ENCODE data around the gene LSAMP.
A peak's percentile ranks its signal among the peaks of the same experiment; 100 is the strongest.

LSAMP gene

DNA sequence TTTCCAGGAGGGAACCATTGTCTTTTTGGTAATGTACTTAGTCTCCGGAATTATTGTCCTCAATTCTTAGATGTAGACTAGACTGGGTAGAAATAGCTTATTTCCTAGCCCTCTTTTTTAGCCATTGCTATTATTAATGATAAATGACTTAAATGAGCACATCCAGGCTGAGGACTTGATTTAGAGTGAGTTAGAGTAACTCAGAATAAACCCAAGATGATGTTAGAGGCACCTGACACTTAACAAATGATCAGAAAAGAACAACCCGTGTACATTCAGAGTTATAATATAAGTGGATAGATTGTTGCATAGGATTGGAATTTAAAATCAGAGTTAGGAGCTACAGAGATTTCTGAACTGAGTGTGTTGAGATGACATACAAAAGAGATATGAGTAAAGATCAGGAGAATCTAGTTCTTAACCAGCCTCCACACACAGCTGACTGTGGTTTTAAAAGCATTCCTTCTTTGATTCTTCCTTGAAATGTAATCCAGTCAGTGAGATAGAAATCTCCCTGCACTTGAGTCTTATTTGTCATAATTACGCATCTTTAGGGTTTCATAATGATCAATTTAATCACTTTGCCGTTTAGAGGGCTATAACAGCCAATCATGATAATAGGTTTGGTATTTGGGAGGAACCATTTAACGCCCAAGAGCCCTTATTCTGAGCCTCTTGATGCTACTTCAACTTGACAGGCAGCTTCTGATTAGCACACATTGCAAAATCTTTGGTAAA is 455.4 kb downstream of the LSAMP start:
- DNase-seq (ENCODE audit: insufficient read length, low spot score) (no peak), FAIRE-seq (no peak)

DNA sequence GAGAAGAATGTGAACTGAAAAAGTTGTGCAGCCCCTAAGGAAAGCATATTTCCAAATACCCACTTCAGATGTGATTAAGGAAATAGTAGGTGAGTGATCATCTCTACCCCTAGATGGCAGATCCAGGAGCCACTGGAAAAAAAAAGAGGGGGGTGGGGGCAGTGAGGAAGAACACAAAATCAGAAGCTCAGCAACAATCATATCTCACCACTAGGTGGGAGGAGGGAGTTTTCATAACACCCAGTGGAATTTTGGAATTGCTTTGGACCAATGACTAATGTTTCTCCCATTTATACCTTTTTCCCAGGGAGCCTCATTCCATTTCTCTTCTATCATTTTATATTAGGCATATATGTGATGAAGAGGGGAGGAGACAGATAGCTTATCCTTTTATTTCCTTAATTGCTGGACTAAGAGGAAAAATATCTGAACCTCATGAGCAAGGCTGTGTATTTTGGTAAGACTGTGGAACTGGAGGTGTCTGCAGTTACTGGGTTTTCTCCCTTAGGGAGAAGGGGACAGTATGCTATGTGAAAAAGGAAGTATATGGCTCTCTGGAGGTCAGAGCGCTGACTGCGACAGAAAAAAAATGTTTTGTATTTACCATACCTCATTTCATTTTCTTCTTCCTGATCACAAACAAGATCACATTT is 458.6 kb downstream of the LSAMP start:
- DNase-seq (ENCODE audit: insufficient read length, low spot score) (no peak), FAIRE-seq (no peak)

DNA sequence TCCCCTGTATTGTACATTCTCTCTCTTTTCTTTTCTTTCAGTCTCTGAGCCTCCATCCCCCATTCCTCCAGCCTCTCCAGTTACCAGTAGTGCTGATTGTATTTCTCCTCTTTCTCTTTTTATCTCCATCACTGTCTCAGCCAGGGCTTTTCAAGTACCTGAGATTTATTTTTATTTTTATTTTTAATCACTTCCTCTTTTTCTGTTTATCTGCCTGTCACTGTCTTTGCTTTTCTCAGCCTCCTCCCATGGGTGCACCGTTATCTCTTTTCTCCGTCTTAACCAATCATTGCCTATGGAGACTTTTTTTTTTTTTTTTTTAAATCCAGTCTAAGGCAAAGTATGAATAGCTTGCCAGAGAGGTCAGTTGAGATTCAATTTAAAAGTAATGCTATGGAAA is 462.7 kb downstream of the LSAMP start:
- no peak for DNase-seq (ENCODE audit: insufficient read length, low spot score)
- no peak for FAIRE-seq

DNA sequence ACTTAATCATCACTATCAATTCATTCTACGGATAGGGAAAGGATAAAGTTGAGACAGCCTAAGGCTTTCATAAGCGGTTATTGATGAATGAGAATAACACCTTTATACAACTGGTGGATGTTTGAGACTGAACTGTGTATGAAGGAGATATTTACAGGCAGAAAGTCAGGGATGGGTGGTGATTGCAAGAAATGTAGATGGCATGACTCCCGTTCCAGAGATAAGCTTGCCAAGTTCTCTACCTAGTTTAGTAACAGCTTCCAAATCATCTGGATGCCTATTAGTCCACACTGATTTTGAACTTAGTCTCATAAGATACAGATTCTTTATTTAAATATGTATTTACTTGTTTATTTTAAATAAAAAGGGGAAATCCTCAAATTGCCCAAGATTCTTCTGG is 463.2 kb downstream of the LSAMP start:
- no peak for FAIRE-seq
- DNase-seq (ENCODE audit: insufficient read length, low spot score): no peak

DNA sequence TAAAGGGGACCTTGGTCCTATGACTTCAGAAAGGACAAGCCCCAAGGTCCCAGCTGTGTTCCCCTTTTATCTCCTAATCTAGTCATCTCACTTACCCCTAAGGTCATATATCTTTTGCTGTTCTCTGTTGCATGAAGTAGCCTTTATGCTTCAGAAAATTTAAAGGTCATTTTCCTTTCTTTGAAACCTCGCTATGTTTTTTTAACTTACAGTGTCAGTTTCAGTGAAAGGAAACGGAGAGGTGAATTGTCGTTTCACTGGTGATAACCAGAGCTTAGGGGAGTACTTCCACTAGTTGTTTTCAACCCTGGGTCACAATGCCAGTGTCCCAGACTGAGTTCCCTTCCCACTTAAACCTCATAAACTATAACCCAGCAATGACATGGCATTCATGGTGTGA is 464.6 kb downstream of the LSAMP start:
- FAIRE-seq: no peak

DNA sequence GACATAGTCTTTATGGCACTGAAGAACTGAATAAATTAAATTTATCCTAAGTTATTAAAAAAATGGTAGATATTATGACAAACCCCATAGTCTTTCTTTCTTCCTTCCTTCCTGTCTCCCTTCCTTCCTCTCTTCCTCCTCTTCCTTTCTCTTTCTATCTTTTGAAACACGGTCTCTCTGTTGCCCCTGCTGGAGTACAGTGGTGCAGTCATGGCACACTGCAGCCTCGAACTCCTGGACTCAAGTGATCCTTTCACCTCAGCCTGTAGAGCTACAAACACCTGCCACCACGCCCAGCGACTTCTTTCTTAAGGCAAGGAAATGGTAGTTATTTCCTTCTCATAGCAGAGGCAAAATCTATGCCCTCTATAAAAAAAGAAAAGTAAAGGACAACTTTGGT is 467.4 kb downstream of the LSAMP start:
- no peak for FAIRE-seq
- DNase-seq (ENCODE audit: insufficient read length, low spot score): no peak

More for the DNA sequence above, 464.6 kb downstream of the LSAMP start:
- DNase-seq (ENCODE audit: insufficient read length, low spot score): no peak

DNA sequence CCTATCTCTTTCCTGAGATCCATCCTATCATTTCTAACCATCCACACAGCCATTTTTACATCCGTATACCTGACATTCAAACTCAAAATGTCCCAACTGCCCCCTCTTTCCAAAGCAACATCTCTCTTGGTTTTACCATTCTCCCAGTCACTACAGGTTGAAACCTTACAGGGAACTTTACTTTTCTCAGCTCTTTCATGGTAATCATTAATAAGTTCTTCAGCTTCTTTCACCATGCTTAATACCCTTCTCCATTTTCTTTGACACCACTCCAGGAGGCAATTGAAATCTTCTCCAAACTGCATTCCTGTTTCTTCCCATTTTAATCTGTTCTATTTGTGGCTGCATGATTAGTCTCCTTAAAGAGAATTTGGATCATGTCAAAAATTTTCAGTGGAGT is 469.5 kb downstream of the LSAMP start:
- DNase-seq (ENCODE audit: insufficient read length, low spot score) (no peak), FAIRE-seq (no peak)

DNA sequence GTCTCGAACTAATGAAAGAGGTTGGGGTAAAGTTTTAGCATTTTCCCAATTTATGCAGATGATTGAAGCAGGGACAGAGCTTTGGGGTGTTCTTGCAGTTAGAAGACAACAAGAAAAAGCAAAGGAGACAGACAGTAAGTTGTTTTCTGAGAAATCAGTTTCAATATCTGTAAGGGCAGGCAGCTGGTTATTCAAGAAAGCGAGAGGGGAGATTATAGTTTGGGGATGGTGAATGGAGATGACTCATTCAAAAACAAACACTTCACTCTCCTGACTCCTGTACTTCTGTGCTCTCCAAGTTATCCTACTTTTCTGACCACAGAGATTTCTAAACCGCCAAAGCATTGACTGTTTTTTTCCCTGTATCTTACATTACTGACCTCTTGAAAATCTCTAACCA is 469.9 kb downstream of the LSAMP start:
- no peak for DNase-seq (ENCODE audit: insufficient read length, low spot score)
- no peak for FAIRE-seq

DNA sequence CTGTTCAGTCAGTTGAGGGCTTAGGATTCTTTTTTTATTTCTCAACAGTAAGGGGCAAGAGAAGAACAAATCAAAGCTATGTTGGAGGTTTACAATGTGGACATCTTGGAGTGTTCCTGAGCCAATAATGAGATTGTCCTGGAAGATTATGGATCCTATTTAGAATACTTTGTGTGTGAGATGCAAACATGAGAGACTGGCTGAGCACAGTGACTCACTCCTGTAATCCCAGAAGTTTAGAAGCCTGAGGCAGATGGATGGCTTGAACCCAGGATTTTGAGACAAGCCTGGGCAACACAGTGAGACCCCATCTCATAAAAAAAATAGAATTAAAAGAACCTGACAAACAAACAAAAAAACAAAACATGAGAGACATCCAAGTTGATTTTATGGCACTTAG is 470.3 kb downstream of the LSAMP start:
- FAIRE-seq (no peak), DNase-seq (ENCODE audit: insufficient read length, low spot score) (no peak)

DNA sequence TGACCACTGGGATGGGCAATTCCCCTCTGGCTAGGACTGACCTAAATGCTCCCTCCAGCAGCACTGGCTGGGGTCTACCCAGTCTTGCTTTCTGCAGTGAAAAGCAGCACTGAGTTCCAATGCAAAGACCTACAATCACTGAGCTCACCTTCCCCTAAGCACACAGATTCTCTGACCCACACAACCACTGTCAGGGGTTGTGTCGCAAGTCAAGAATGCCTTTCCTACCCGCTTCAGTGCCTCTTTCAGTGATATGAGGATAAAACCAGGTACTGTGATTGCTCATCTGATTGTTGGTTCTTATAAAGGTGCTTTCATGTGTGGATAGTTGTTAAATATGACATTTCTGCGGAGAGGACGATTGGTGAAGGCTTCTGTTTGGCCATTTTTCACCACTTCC is 476.4 kb downstream of the LSAMP start:
- no peak for FAIRE-seq
- DNase-seq (ENCODE audit: insufficient read length, low spot score): no peak

DNA sequence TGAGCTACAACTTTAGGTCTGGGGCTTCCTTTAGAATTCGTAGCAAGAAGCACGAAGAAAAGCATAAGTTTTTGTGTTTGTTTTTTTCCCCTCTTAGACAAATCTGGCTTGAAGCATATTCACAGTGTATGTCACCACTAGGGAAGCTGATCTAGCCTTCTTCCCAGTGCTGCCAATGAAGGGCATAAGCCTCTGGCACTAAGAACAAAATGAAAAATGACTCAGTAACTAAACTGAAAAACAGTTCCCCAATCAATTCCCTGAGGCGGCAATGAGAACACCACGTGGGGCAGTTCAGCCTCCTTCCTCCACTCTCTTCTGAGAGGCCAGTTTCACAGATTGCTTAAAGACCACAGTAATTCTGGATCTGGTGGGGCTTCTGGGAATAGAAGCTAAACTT is 483.9 kb downstream of the LSAMP start:
- FAIRE-seq (no peak), DNase-seq (ENCODE audit: insufficient read length, low spot score) (no peak)

DNA sequence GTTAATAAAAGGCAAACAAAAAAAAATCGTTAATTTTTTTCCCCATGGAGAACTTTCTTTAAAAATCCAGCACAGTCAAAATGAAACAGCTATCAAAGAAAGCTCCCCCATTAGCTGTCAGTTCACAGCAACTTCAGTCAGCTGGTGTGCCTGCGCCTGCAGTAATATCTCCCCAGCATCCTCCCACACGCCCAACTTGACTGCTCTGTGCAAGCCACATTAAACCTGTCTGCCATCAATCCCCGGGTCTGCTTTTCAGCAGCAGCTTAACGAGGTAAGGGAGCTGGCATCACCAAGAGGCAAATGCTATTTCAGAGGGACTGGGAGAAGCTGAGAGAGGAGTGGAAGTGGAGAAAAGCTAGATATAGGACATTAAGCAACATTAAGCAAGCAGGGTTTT is 484.5 kb downstream of the LSAMP start:
- no peak for FAIRE-seq
- no peak for DNase-seq (ENCODE audit: insufficient read length, low spot score)

DNA sequence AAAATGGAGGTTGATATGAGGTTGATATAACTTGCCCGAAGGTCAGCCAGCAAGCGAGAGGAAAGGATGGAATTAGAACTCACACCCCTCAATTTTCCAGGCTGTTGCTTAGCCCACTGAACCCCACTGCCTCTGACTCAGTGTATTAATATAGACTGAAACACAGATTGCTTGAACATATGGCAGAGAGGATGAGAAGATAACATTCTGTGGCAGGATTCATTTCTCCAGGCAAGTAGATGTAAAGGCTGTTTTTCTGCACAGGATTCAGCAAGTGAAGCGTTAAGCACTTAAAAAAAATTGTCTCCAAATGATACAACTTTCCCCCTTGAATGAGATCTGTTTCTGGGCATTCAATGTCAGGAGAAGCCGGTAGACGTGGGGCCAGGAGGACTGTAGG is 486.8 kb downstream of the LSAMP start:
- no peak for DNase-seq (ENCODE audit: insufficient read length, low spot score)

DNA sequence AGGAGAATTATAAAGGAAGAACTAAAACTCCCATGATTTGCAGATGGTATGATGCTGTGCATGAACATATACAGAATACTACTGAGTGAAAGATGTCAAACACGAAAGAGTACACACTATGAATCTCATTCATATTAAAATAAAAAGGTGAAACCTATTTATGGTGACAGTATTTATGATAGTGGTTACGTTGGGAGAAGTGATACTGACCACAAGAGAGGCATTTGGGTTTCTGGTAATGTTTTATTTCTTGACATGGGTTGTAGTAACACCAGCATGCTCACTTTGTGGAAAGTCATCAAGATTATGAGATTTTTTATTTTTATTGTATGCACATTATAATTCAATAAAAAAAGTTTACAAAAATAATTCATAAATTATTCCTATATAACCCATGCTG is 498.0 kb downstream of the LSAMP start:
- no peak for DNase-seq (ENCODE audit: insufficient read length, low spot score)
- FAIRE-seq: no peak

More for the DNA sequence above, 486.8 kb downstream of the LSAMP start:
- FAIRE-seq: no peak

DNA sequence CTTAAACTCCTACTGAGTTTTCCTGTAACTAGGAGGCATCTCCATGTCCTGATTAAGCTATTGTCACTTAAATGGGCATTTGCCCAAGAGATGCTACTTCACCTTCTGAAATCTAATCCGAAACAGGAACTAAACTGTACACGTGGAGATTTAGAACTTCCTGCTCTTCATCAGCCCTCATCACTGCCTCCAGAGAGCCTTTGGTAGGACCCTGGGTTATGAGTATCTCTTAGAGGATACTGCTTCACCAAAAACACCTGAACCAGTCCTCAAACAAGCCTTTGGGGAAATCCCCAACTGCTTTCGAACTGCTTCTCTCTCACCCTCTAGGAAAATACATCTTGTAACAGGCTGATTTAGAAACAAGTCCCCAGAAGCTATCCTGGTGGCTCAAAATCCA is 501.7 kb downstream of the LSAMP start:
- DNase-seq (ENCODE audit: insufficient read length, low spot score) (no peak), FAIRE-seq (peak; percentile 14)

DNA sequence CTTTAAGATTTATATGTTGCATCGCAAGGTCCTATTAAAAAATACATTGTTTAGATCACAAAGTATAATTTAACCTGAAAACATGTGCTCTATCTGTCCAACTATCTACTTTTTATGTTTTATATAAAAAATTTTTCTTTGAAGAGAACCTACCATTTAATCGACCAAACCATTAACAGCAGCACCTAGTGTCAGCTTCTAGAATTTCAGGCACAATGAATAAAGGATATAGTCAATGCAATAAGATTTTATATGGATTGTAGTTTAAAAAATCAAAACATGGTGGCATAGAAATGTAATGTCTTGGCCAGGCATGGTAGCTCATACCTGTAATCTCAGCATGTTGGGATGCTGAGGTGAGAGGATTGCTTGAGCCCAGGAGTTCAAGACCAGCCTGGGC is 508.2 kb downstream of the LSAMP start:
- FAIRE-seq: no peak

DNA sequence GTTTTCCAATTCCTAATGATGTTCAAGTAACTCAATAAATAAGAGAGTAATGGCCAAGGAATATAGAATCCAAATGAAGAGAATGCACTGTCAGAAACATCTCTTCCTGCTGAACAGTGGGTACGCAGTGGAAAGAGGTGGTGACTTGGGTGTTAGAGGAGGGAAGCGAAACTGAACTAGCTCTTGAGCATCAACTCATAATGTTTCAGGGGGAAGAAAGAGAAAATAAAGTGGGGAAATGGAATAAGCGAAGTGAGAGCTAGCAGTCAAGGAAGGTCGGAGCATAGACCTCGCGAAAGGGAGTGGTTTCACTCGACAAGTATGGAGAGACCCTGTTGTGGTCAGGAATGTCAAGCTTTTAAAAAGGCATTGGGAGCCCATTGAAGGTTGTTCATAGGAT is 512.5 kb downstream of the LSAMP start:
- FAIRE-seq: no peak
- no peak for DNase-seq (ENCODE audit: insufficient read length, low spot score)

More for the DNA sequence above, 508.2 kb downstream of the LSAMP start:
- no peak for DNase-seq (ENCODE audit: insufficient read length, low spot score)

DNA sequence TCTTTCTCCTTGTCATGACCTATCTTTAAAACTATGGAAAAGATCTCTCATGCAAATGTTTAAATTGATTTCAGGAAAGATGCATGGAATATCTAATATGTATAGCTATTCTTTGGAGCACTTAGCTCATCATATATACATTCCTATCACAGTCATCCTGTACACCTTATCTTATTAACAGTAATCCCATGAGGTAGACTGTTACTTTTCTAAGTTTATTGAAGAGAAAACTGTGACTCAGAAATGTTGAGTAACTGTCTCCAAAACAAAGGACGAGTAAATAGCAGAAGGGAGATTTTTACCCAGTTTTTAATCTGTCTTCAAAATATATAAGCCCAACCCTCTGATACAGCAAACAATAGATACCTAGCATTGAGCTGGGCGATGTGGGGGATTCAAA is 513.7 kb downstream of the LSAMP start:
- DNase-seq (ENCODE audit: insufficient read length, low spot score): no peak
- FAIRE-seq: no peak

DNA sequence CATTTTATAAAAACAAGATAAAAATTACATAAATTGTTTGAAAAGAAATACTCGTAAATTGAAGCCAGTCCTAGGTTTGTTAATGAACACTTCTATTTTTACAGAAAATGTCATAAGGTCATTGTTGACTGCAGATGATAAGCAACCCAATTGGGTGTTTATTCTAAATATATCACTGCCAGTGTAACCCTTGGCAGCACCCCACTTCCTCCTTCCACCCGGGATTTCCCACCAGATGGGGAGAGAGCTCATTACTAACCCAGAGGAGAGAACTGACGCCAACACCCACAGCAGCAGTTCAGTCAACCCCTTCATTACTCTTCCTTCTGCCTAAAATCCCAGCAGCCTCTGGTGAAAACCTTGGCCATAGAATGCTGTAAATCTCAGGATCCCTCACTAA is 514.4 kb downstream of the LSAMP start:
- DNase-seq (ENCODE audit: insufficient read length, low spot score): no peak
- no peak for FAIRE-seq

DNA sequence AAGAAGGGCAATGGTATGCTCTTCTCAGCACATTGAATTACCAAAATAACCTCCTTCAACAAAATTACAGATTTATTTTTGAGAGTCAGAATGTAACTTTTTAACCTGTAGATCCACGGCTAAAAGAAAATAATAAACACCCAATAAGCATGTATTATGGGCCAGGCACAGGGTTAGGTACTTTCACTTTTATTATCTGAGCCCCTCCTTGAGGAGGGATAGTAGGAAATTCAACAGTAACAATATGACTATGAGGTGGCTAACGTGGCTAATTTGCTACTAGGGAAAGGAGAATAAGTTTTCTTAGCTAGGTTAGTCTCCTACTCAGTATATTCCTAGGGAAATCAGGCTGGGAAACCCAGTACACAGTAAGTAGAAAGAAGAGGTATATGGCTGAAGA is 515.1 kb downstream of the LSAMP start:
- no peak for DNase-seq (ENCODE audit: insufficient read length, low spot score)
- no peak for FAIRE-seq

DNA sequence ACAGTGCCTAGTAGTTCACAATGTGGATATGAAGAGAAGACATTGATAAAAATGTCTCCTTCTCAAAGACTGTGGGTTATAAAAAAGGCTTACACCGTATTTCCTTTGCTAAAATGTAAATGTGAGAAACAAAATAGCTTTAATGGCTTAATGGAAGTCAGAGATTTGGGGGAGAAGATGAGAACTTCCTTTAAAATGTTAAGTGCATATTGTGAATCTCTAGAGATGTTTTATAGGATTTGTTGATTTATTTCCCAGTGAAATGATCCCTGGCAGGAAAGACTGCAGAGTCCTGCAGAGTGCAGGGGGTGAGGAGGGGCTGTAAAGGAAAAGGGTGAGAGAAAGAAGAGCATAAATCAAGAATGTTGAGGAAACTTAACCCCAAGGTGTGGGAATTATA is 516.9 kb downstream of the LSAMP start:
- DNase-seq (ENCODE audit: insufficient read length, low spot score): no peak
- no peak for FAIRE-seq

DNA sequence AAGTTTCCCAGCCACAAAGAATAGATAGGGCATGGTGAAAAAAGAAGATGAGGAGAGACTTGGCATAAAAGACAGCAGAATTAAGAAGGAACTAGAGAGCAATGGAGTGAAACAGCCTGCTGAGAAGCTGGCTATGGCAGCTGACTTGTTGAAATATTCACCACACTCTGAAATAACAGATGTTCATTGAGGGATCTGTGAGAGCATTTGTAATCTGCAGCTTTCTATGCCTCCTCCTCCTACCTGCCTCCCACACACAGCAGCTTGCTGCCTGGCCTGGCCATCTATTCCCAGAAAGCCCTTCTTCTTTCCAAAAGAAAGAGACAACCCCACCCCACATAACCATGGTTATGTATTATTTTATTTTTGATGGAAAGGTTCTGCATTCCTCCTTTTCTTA is 518.1 kb downstream of the LSAMP start:
- no peak for DNase-seq (ENCODE audit: insufficient read length, low spot score)
- FAIRE-seq: no peak

Measured in GM19239 (cell line).